CD4-positive, alpha-beta T cell treated with Interleukin-17A for 4 hours (primary cell): ENCODE data around the gene RANBP3.

Experiments used
- DNase-seq: peaks from one replicate; pipeline ENCODE4 v3.0.0-alpha.2; 2020; ENCODE audit warnings: mixed read lengths

The RANBP3 gene

DNA sequence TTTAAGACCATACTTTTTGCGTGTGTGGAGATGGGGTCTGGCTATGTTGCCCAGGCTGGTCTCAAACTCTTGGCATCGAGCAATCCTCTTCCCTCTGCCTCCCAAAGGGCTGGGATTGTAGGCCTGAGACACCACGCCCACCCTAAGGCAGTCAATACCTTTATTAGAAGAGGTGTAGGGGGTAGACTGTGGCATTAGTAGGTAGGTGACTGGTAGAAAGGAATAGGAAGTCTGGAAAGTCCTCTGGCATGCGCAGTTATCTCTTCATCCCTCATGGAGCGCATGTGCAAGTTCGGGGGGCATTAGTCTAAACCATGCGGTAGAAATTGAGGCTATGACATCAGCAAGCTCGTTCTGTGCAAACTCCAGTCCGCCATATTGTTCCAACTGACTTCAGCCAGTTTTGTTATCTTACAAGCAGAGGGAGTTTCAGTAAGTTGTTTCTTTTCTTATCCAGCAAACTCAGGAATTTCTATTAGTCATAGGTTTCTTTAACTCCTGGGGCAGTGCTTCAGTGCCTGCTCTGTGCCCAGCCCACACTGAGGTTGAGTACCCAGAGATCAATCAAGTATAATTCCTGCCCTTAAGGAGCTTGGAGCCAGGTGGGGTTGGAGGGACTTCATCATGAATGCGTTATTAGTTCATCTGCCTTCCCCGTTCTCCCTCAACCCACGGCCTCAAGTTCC lies 7.3 kb upstream of the RANBP3 start:
- no peak for DNase-seq

DNA sequence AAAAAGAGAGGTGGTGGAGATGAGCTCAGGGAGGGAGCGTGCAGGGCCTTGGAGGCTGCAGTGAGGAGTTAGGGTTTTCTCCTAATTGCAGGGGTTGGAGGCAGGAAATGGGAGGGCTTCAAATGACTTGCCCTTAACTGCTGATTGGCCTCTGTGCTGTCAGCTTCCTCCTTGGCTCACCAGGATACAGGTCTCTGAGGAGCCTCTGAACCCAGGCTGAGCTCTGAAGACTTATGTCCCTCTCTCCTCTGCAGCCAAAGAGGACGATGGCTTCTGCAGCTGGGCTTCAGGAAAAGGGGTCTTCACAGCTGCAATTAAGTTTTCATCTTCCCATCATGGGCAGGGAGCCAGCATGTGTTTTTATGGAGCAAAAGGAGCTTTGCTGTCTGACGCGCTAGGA lies 6.7 kb upstream of the RANBP3 start:
- no peak for DNase-seq

GRCh38 chr19:5983367-5983955 lies 5.5 kb upstream of the RANBP3 start:
- DNase-seq = no peak

DNA sequence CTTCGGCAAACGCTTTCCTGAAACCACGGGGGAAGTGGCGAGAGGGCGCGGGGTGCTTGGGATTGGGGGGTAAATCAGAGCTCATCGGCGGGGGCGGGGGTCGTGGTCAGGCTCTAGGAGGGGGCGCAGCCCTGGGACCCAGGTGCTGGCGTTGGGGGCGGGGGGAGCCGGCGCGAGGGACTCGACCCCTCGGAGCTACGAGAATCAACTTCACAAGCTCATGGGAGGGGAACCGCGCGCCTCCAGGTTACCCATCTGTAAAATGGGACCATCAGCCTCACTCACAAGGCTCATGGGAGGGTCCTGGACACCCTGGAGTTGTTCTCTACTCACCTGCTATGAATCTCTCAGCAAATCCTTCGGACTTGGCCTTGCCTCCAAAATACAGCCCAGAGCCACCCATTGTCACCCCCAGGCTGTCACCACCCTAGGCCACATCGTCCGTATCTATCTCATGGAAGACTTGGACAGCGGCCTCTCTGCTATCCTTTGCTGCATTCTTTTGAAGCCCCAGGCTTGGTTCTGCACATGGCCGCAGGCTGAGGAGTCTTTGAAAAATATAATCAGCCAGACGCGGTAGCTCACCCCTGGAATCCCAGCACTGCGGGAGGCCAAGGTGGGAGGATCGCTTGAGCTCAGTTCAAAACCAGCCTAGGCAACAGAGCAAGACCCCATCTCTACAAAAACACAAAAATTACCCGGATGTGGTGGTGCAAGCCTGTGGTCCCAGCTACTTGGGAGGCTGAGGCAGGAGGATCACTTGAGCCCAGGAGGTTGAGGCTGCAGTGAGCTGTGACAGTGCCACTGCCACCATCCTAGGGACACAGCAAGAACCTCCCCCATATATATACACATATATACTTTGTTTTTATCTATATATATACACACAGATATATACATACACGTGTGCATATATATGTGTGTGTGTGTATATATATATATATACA lies 939 bp upstream of the RANBP3 start:
- no peak for DNase-seq

GRCh38 chr19:5977222-5977784 lies 637 bp downstream of the RANBP3 start:
- DNase-seq = no peak

GRCh38 chr19:5976768-5977167 lies 1.2 kb downstream of the RANBP3 start:
- DNase-seq = no peak

DNA sequence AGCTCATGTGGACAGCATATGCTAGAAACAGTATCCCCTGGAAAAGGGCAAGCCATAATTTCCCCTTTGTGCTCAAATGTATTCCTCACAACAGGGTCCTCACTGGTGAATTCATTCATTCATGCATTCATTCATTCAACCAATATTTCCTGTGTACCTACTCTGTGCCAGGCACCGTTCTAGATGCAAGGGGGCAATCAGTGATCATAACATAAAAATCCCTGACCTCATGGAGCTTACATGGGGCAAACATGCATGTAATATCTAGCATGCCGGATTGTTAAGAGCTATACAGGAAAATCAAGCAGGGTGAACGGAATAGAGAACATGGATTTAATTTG lies 2.6 kb downstream of the RANBP3 start:
- no peak for DNase-seq

DNA sequence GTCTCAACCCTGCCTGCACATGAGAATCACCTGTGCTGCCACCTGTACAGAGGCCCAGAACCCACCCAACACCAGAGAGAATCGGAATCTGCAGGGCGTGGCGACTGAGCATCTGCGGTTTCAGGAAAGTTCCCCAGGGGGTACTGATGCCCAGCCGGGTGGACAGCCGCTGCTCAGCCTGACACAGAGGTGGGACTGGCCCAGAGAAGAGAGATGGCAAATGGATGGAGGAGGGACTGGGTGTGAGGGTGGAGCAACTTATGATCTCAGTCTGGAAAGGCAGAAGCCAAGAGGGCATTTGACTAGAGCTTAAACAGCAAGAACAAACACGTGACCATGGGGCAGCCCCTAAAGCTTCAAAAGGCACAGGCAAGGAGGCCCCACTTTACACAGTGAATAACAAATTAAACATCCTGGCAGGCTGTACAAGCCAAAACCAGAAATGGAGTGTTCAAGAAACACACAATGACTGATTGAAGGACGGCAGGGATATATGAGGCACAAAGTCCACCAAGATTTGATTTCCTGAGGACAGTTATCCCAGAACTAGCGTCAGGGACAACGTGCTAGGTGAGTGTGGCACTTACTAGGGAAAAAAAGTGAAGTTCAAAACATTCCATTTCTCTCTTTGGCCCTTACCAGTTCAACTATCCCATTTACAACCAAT lies 3.1 kb downstream of the RANBP3 start:
- DNase-seq = no peak

DNA sequence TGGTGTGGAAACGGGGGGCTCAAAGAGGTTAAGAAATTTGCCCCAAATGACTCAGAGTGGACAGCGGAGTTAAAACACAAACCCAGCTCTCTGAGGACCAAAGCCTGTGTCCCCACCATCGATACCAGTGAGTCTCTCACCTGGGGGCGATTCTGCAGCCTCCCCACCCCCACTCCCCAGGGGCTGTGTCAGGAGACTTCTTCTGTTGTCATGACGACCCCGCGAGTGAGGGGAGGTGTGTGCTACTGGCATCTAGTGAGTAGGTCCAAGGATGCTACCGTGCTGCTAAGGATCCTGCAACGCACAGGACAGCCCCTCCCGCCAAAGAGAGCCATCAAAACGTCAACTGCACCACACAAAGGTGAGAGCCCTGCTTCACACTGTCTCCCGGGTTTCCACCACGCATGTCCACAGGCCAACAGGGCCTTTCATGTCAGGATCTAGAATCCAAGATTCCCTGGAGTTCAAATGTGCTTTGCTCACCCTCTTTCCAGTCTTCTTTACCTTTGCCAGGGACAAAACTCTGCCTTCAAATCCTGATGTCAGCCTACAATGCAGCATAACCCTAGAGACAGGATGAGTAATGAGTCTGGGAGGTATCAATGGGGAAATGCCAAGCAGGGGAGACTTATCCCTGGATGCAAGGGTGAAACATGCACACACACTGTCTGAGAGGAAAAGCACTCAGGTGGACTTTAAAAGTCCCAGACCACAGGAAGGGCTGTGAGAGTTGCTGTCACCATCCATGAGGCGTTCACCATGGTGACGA lies 3.9 kb downstream of the RANBP3 start:
- DNase-seq = no peak

DNA sequence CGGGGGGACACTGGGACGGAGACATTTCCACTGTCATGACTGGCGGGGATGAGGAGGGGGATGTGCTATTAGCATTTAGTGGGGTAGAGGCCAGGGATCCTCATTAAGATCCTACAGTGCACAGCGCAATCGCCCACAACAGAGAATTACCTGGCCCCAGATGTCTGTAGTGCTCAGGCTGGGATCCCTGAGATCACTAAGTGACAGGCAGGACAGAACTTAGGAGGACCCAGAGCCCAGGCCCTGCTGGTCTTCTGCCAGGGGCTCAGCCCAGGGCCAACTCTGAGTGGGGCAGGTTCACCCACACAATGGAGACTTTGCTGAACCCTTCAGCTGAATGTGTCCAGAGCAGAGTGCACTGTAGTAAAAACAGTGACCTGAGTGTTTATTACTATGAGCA lies 4.6 kb downstream of the RANBP3 start:
- no peak for DNase-seq

- no peak for DNase-seq
Measured at GRCh38 chr19:5972355-5972731, 5.6 kb downstream of the RANBP3 start.

- DNase-seq = no peak
Measured at GRCh38 chr19:5971714-5972354, 6.1 kb downstream of the RANBP3 start.

DNA sequence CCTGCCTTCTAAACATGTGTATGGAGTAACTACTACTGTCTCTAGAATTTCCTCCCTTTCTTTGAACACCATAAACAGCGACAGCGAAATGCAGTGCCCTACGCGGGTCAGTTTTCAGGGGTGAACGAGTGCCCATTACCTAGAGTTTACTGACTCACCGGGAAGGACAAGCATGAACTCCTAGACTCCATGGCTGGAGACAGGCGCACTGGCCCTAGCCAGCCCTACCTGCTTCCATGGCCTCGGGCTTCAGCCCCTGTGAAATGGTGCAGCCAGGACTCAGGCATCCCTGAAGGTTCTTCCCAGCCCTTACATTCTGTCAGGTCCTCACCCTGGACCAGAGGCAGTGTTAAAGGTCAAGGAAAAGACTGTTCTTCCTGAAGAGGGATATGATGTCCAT lies 8.5 kb downstream of the RANBP3 start:
- DNase-seq = no peak

DNA sequence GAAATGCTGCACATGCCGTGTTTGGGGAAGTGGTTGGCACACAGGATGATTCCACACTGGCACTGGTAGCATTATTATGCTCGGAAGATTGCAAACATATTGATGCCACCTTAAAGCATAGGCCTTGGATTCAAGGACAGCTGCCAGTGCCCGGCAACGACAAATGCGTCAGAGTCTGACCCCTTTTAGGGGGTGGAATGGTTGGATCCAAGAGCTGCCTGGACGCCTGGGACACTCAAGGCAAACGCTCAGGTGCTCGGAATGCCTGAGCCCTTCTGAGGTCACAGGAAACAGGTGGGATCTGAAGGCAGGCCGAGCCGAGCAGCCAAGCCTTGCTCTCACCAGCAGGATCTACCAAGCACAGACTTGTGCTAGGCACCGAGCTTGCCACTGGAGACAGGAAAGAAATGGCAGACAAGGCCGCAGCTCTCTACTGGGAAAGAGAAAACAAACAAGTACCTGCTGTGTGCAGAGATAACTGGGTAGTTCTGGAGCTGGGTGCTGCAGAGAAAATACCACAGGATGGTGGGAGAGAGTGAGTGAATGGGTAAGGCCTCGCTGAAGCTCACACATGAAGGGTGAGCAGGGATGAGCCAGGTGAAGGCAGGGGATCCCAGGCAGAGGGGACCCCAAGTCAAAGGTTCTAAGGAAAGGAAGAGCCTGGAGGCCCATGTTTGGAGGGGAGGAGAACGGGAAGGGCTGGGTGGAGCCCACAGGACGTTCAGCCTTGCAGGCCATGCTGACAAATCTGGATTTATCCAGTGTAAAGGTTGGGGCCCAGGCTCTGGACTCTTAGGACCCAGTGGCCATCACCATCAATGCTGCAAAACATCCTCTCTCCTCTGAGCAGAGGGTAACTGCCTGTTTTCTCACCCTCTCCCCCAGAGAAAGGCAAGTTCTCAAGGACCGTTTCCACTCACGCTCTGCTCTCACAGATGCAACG lies 9.2 kb downstream of the RANBP3 start:
- no peak for DNase-seq

DNA sequence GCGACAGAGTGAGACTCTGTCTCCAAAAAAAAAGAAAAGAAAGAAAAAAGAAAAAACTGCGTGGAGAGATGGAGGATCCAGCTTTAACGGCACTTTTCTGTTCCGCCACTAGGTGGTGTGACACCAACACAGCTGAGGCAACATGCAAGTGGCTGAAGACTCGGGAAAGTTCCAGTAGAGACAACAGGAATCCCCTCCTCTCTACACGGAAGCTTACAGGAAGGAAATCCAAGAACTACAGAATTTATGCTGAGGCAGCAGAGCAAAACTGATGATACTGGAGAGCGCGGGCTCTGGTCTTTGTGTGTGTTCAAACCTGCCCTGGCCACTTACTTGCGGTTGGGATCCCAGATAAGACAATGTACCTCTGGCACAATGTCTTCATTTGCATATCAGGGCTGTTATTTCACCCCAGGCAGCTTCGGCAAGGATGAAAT lies 9.9 kb downstream of the RANBP3 start:
- DNase-seq = peak; percentile 76

GRCh38 chr19:5967571-5967970 lies 10.4 kb downstream of the RANBP3 start:
- no peak for DNase-seq

- DNase-seq = no peak
Measured at GRCh38 chr19:5966941-5967340, 11.0 kb downstream of the RANBP3 start.

DNA sequence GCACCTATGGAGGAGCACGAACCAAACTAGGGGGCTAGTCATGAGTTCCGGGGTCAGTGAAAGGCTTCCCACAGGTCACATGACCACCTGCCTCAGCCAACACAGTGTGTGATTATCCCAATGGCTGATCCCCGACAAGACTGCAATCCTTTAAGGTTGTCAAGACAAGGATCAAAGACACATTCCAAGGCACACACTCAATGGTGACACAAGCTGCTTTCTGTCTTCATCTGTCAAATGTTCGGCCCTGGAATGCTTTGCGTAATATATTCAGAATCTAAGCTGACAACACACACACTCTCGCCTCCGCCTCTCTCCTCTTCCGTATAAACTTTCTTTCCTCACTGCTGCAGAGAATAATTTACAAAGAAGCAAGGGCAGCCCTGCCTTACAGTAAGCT lies 11.7 kb downstream of the RANBP3 start:
- no peak for DNase-seq

DNA sequence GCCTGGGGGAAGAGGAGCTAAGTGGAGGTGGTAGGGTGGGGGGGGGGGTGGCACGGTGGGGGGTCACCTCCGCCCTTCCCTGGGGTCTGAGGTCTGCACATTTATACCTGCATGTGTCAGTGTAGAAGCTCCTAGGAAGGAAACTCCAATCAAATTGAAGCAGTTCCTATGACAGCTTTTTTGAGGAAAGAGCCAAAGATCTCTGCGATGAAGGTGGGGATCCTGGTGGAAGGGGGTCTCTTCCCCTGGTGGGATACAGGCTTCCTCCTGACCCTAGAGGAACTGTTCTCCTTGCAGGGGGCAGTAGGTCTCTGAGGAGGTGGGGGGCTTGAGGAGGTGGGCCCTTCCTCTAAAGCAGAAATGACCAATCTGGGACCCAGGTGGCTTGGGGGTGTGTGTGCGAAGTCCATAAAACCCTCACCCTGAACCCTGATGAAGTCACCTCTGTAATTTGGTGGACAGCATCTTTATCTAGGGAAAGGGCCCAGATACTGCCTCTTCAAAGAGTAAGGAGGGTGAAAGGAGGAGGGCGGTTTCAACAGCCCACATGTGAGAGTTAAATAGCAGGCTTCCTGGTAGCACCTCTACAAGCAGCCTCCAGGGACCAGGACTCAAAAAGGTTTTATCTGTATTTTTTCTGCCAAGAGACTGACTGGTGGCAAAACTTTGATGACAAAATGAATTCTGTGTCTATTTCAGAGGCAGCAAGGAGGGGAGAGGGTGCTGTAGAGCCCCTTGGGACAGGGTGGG lies 12.9 kb downstream of the RANBP3 start:
- DNase-seq = peak; percentile 44

DNA sequence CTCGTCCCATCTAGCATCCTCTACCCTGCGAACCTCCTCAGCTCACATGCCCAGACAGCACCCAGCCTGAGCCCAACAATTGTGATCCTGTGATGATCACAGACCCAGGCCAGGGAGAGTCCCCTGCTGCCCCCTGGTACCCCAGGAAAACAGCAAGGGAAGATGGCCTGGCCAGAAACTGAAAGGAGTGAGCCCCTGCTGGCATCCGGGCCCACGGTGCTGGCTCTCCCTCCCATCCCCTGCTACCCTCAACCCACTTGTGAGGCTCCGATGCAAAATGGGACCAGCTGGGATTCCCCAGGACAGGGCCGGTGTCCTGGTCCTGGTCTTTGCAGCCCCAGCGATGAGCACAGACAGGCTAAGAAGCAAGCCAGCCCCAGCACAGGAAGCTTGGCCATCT lies 14.1 kb downstream of the RANBP3 start:
- DNase-seq = no peak
